Upper lobe of left lung (tissue), 4 donors: ENCODE data around the gene NXPE3.

Experiments used
- CTCF ChIP-seq, 6 experiments: fragments of 450-650 bp in 4 of 6; fragments of 200-600 bp in 2 of 6; sonication (generic) in 2 of 6; IDR thresholded peaks; one replicate each; pipeline ENCODE4 v1.5.1; 2016 to 2019; ENCODE audit warnings: antibody characterized with exemption in 6 of 6
- EP300 ChIP-seq, 4 donors: sonication (generic); formaldehyde crosslinking; IDR thresholded peaks; one replicate each; pipeline ENCODE4 v1.5.1; 2017; ENCODE audit warnings: antibody characterized with exemption in 4 of 4, control low read depth in 2 of 4
- POLR2A ChIP-seq, 4 donors: fragments of 450-650 bp; IDR thresholded peaks; one replicate each; pipeline ENCODE4 v1.5.1; 2016 to 2017; ENCODE audit warnings: antibody characterized with exemption in 4 of 4, mild to moderate bottlenecking in 2 of 4

GRCh38 chr3:101847328-101847727 lies 68.3 kb downstream of the NXPE3 start:
- TF ChIP-seq POLR2A (IDR thresholded peaks at IDR 0.05) (peak in 1 of 4 donors; percentile 9), CTCF (IDR thresholded peaks at IDR 0.05) (no peak), EP300 (IDR thresholded peaks at IDR 0.05) (peak in 2 of 4 donors; percentile 51 to 90)
